D721Med (cell line): Measurements from ENCODE around the gene VWDE.
A peak's percentile ranks its signal among the peaks of the same experiment; 100 is the strongest.
"Not testable (repeated sequence)": the region's sequence is repeated elsewhere in the genome, so short reads cannot be mapped to it uniquely, and the experiment has no call there.

Source experiments
- DNase-seq: peaks from one replicate; pipeline ENCODE4 v3.0.0; 2011; ENCODE audit warnings: low spot score; ENCODE audit not compliant: insufficient read length
- FAIRE-seq: peaks from 2 replicates; lab custom pipeline; 2011; peaks lifted over from hg19 to GRCh38; lab: Jason Lieb, UNC
- TF ChIP-seq, protein P1 (sequence below): IDR thresholded peaks from 2 replicates; pipeline ENCODE4 v1.5.1; 2012; ENCODE audit warnings: mild to moderate bottlenecking, control low read depth; ENCODE audit not compliant: insufficient read depth; ENCODE audit errors: missing control alignments

VWDE gene

GRCh38 chr7:12401538-12402364 is 1.9 kb downstream of the VWDE start:
- DNase-seq = no peak
- TF ChIP-seq, protein P1, sequence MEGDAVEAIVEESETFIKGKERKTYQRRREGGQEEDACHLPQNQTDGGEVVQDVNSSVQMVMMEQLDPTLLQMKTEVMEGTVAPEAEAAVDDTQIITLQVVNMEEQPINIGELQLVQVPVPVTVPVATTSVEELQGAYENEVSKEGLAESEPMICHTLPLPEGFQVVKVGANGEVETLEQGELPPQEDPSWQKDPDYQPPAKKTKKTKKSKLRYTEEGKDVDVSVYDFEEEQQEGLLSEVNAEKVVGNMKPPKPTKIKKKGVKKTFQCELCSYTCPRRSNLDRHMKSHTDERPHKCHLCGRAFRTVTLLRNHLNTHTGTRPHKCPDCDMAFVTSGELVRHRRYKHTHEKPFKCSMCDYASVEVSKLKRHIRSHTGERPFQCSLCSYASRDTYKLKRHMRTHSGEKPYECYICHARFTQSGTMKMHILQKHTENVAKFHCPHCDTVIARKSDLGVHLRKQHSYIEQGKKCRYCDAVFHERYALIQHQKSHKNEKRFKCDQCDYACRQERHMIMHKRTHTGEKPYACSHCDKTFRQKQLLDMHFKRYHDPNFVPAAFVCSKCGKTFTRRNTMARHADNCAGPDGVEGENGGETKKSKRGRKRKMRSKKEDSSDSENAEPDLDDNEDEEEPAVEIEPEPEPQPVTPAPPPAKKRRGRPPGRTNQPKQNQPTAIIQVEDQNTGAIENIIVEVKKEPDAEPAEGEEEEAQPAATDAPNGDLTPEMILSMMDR = no peak
- FAIRE-seq = no peak

- DNase-seq (no peak), FAIRE-seq (no peak)
- TF ChIP-seq, protein P1 = no peak
These were observed 5.5 kb downstream of the VWDE start for GRCh38 chr7:12398186-12398585.

DNA sequence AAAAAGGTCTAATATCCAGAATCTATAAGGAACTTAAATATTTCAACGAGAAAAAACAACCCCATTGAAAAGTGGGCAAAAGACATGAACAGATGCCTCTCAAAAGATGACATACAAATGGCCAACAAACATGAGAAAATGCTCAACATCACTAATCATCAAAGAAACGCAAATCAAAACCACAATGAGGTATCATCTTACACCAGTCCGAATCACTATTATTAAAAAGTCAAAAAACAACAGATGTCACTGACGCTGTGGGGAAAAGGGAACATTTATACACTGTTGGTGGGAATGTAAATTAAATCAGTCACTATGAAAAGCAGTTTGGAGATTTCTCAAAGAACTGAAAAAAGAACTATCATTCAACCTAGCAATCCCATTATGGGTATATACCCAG is 6.0 kb downstream of the VWDE start:
- TF ChIP-seq, protein P1 = no peak
- FAIRE-seq (no peak), DNase-seq (no peak)

GRCh38 chr7:12396670-12397069 is 7.0 kb downstream of the VWDE start:
- not testable (repeated sequence) for FAIRE-seq, DNase-seq

DNA sequence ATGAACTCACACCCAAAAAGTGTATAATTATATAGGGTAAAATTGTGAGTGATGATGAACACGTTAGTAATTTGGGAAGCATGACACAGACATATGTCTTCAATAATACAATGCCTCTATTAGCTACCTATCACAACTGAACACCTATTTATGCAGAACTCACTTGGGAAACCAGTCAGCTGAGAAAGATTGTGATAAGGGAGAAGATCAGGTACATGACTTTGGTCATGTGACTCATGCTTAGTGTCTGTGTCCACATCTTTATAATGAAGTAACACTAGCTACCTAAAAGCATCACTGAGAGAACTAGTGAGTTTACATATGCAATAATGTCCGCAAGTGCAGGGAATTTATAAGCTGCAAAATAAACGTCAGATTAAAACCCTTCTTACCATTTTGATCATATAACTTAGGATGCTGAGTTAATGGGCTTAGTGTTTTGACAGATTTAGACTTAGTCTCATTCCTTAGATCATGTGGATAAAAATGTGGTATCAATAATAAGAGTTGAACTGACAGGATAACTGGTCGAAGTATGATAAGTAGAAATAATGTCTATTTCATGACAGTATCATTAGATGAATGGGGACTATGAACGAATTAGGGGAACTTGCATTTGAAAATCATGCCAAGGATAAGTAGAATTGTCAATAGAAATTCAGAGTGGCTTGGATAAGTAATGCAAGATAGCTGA is 11.6 kb downstream of the VWDE start:
- no peak for FAIRE-seq
- DNase-seq = no peak
- TF ChIP-seq, protein P1 = no peak

- DNase-seq = no peak
- FAIRE-seq = peak; percentile 55
- TF ChIP-seq, protein P1 = peak; percentile 77
These were observed 14.5 kb downstream of the VWDE start for GRCh38 chr7:12389089-12389700.

DNA sequence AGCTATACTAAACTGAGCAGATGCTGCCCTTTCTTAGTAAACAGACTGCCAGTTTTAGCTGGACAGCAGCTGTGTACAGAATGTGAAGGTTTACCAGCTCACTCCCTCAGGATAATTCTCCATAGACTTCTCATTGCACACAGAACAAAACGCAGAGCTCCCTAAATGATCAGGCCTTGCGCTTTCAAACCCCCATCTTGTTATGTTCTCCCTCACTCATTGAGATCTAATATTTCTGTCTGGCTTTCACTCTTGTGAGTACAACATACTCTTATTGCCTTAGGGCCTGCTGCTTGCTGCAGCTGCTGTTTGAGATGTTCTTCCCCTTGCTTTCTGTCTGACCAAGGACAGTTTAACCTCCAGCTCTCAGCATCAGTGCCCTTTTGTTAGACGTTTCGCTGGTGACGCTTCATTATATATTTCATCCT is 17.3 kb downstream of the VWDE start:
- TF ChIP-seq, protein P1 = no peak
- FAIRE-seq = no peak

More for the DNA sequence above, 17.3 kb downstream of the VWDE start:
- DNase-seq = no peak
